ENCODE results near the gene VPS35.

DNA sequence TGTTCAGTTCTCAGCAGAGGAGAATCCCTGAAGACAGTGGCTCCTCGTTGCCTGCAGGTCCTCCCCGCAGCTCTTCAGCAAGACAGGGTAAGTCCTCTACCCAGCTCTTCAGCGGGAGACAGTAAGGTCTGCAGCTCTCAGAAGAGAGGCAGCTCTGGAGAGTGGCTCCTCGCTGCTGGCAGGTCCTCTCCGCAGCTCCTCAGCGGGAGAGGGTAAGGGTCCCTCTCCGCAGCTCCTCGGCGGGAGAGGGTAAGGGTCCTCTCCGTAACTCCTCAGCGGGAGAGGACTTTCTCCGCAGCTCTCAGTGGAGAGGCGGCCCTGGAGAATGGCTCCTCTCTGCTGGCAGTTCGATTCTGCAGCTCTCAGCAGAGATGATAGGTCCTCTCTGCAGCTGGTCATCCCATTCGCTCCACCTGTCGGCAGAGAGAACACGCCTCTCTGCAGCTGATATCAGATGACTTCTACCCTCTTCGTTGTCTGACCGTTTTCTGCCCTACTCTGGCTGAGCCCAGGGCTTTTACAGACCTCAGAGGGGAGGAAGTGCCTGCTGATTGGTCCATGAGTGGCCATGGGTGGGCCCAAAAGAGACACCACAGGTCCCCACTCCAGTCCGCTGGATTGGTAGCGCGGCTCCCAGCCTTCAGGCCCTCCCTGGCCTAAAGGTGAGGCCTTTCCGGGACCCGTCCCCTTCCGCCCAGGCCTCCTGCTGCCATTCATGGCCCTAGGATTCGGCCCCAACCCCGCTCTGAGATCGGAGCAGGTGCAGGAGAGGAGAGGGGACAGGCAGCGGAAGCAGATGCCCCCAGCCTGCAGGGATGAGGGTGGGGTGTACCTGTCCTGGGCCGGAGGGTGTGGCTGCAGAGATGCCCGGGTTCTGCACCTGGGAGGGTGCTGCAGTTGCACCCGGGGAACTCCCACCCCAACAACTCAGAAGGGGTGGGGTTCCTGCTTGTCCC lies 55.9 kb downstream of the VPS35 start:
- TF ChIP-seq CTCF (IDR thresholded peaks at IDR 0.05) (no peak), POLR2AphosphoS5 (IDR thresholded peaks at IDR 0.05; ENCODE audit: low read depth, low read length) (no peak)

Data from Panc1 (cell line).